ENCODE measurements around the gene CNTF.

The CNTF gene

GRCh38 chr11:58578136-58578634 is 44.3 kb upstream of the CNTF start:
- H3K9me3 ChIP-seq (replicated peaks in 1 of 11) = no peaks in the 10 kb centered on the region
- H3K36me3 ChIP-seq = peaks cover 0 to 16% (median 9%) of the 10 kb centered on the region in 11 experiments; a peak in 18 of 22 replicates
- peaks cover 45 to 71% (median 65%) of the 10 kb centered on the region in 10 experiments for H3K4me1 ChIP-seq
- H3K4me2 ChIP-seq = peak overlapping the region; percentile 83 to 96 (median 89)
- H3K27me3 ChIP-seq = no peaks in the 10 kb centered on the region
- H3K9ac ChIP-seq = peak overlapping the region; percentile 98 to 100 (median 100)
- peak overlapping the region; percentile 67 to 98 (median 84) for H3K4me3 ChIP-seq
- peaks cover 24 to 35% (median 33%) of the 10 kb centered on the region in 11 experiments; a peak in 20 of 22 replicates for H4K20me1 ChIP-seq
- peak overlapping the region; percentile 98 to 100 (median 100) for H3K27ac ChIP-seq
- TF ChIP-seq Cebpa-rat (IDR thresholded peaks at IDR 0.05) = no peak

GRCh38 chr11:58578635-58579191 is 43.8 kb upstream of the CNTF start, which contains the start of gene ZFP91:
Gene ZFP91 (plus strand): TSS chr11:58579063. CDS start chr11:58579282, 219 bp downstream.
- no peaks in the 10 kb centered on the region for H3K9me3 ChIP-seq (replicated peaks in 1 of 11)
- H3K4me3 ChIP-seq = peak within 1 kb of the TSS; percentile 87 to 98 (median 96)
- H3K4me2 ChIP-seq = peak within 1 kb of the TSS; percentile 83 to 96 (median 92)
- H4K20me1 ChIP-seq = peaks cover 27 to 40% (median 39%) of the 10 kb centered on the region in 11 experiments; a peak in 20 of 22 replicates
- H3K36me3 ChIP-seq = peaks cover 0 to 16% (median 9%) of the 10 kb centered on the region in 11 experiments; a peak in 18 of 22 replicates
- peak within 1 kb of the TSS; percentile 98 to 100 (median 100) for H3K27ac ChIP-seq
- H3K9ac ChIP-seq = peak within 1 kb of the TSS; percentile 99 to 100 (median 100)
- peaks cover 44 to 71% (median 62%) of the 10 kb centered on the region in 10 experiments for H3K4me1 ChIP-seq
- no peak for TF ChIP-seq Cebpa-rat (IDR thresholded peaks at IDR 0.05)
- no peaks in the 10 kb centered on the region for H3K27me3 ChIP-seq

GRCh38 chr11:58579192-58580129 is 43.0 kb upstream of the CNTF start:
- peak overlapping the region; percentile 80 to 95 (median 84) for H3K4me2 ChIP-seq
- peaks cover 37 to 68% (median 56%) of the 10 kb centered on the region in 10 experiments for H3K4me1 ChIP-seq
- H3K27me3 ChIP-seq = no peaks in the 10 kb centered on the region
- peak overlapping the region; percentile 87 to 98 (median 96) for H3K4me3 ChIP-seq
- peak overlapping the region; percentile 99 to 100 (median 100) for H3K9ac ChIP-seq
- peaks cover under 1 to 22% (median 10%) of the 10 kb centered on the region in 11 experiments; a peak in 18 of 22 replicates for H3K36me3 ChIP-seq
- no peaks in the 10 kb centered on the region for H3K9me3 ChIP-seq (replicated peaks in 1 of 11)
- no peak; a peak in 3 of 22 replicates for TF ChIP-seq Cebpa-rat (IDR thresholded peaks at IDR 0.05)
- peak overlapping the region; percentile 98 to 100 (median 100) for H3K27ac ChIP-seq
- H4K20me1 ChIP-seq = peaks cover 27 to 47% (median 46%) of the 10 kb centered on the region in 11 experiments; a peak in 20 of 22 replicates

DNA sequence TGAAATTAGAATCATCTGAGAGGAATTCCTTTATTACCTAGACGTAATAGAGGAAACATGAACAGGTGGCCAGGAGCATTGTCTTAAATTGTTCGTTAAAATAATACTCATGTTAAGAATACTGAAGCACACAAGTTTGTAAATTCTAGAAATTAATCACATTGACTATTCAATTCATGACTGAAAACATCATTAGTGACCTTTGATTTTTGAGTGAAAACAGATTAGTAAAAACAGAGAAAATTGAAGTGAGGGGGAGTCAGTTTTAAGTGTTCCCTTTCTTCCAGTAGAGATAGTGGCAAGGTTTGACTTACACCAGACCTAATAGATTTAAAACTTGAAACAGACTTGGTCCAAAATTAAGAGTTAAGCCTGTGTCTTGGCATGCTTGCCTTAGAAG is 42.2 kb upstream of the CNTF start:
- peak overlapping the region; percentile 80 to 95 (median 84) for H3K4me2 ChIP-seq
- TF ChIP-seq Cebpa-rat (IDR thresholded peaks at IDR 0.05) = no peak
- peaks cover 9 to 30% (median 18%) of the 10 kb centered on the region in 11 experiments; a peak in 20 of 22 replicates for H3K36me3 ChIP-seq
- H3K4me3 ChIP-seq = peak overlapping the region; percentile 87 to 98 (median 96)
- H3K27me3 ChIP-seq = no peaks in the 10 kb centered on the region
- peaks cover 27 to 56% (median 55%) of the 10 kb centered on the region in 11 experiments; a peak in 20 of 22 replicates for H4K20me1 ChIP-seq
- H3K9ac ChIP-seq = peak overlapping the region; percentile 99 to 100 (median 100)
- H3K9me3 ChIP-seq (replicated peaks in 1 of 11) = no peaks in the 10 kb centered on the region
- H3K4me1 ChIP-seq = peaks cover 28 to 61% (median 49%) of the 10 kb centered on the region in 10 experiments
- peak overlapping the region; percentile 98 to 100 (median 100); a peak in 21 of 22 replicates for H3K27ac ChIP-seq

- Histone ChIP-seq H3K27ac (no peak overlapping the region), H3K9me3 (replicated peaks in 1 of 11) (no peaks in the 10 kb centered on the region), H3K4me2 (peak overlapping the region in 10 of 11 experiments; percentile 80 to 95 (median 84); a peak in 15 of 22 replicates), H3K36me3 (peaks cover 18 to 51% (median 33%) of the 10 kb centered on the region in 11 experiments; a peak in 20 of 22 replicates), H3K4me1 (peaks cover 18 to 70% (median 38%) of the 10 kb centered on the region in 10 experiments), H3K27me3 (no peaks in the 10 kb centered on the region), H3K4me3 (no peak overlapping the region), H4K20me1 (peaks cover 37 to 77% (median 75%) of the 10 kb centered on the region in 11 experiments; a peak in 20 of 22 replicates), H3K9ac (peak overlapping the region in 1 of 11 experiments; percentile 100; a peak in 2 of 22 replicates)
- TF ChIP-seq Cebpa-rat (IDR thresholded peaks at IDR 0.05) = no peak
Measured at GRCh38 chr11:58582437-58582836, 40.0 kb upstream of the CNTF start.

DNA sequence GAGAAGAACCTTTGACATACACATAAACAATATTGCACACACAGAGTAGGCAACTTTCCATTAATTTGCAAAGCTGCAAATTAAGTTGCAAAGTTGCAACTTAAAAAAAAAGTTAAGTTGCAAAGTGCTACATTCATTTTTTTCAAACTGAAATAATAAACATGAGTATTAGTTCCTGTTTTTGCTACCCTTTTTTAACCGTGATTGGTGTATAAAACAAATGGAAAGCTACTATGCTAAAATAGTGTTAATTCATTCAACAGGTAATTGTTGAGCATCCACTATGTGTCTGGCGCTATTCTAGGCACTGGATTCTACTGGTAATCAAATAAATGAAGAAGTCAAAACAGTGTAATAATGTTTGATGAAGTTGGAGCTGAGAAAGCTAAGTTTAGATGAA is 35.5 kb upstream of the CNTF start:
- Histone ChIP-seq H3K36me3 (peaks cover 42 to 82% (median 62%) of the 10 kb centered on the region in 11 experiments), H3K27ac (peak overlapping the region in 1 of 11 experiments; percentile 3; a peak in 1 of 22 replicates)
- no peak for TF ChIP-seq Cebpa-rat (IDR thresholded peaks at IDR 0.05)

GRCh38 chr11:58591659-58592058 is 30.8 kb upstream of the CNTF start:
- TF ChIP-seq Cebpa-rat (IDR thresholded peaks at IDR 0.05) = no peak
- Histone ChIP-seq H3K27me3 (no peaks in the 10 kb centered on the region), H4K20me1 (peaks cover 31 to 99% (median 83%) of the 10 kb centered on the region in 11 experiments; a peak in 21 of 22 replicates), H3K27ac (no peak overlapping the region), H3K4me1 (peaks cover 0 to 17% (median 12%) of the 10 kb centered on the region in 10 experiments; a peak in 15 of 20 replicates), H3K4me2 (no peak overlapping the region), H3K9me3 (replicated peaks in 1 of 11) (no peaks in the 10 kb centered on the region), H3K4me3 (no peak overlapping the region), H3K9ac (no peak overlapping the region), H3K36me3 (peaks cover 39 to 99% (median 79%) of the 10 kb centered on the region in 11 experiments)

More for the DNA sequence above, 35.5 kb upstream of the CNTF start:
- no peaks in the 10 kb centered on the region for H3K27me3 ChIP-seq
- peaks cover 21 to 99% (median 82%) of the 10 kb centered on the region in 11 experiments; a peak in 20 of 22 replicates for H4K20me1 ChIP-seq
- no peaks in the 10 kb centered on the region for H3K9me3 ChIP-seq (replicated peaks in 1 of 11)
- H3K4me1 ChIP-seq = peaks cover 6 to 59% (median 22%) of the 10 kb centered on the region in 10 experiments
- peak overlapping the region in 5 of 11 experiments; percentile 0 to 67 (median 16); a peak in 7 of 22 replicates for H3K4me2 ChIP-seq
- no peak overlapping the region; a peak in 1 of 20 replicates for H3K4me3 ChIP-seq
- H3K9ac ChIP-seq = 0 out of 22 replicates have a peak overlapping the region, but pooled peaks of 1 of the 11 experiments have one; percentile 7

Measured in BLaER1 treated with 17β-estradiol and CSF1 and Interleukin-3, amounts not matched to agents 10 nM and 100 nM (cell line).